Measurements from ENCODE around the gene MACROD1.

DNA sequence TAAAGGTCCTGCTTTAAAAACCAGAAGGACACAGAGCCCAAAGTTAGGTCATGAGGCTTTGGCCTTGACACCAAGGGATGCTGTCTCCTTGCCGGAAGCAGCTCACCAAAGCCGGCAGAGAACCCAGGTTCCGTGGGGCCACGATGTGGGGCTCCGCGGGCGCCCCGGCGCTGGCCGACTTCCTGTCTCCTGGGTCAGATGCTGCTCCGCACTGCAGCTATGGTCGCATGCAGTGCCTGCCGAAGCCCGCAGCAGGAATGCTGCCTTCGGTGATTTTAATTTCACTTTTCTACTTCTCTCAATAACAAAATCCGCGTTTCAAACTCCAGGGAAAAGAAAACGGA is 180.1 kb downstream of the MACROD1 start:
- TF ChIP-seq EP300 (IDR thresholded peaks at IDR 0.05; ENCODE audit: borderline replicate concordance) (no peak), FOXM1 (IDR thresholded peaks at IDR 0.05; ENCODE audit: borderline replicate concordance, low read depth) (no peak), NFIC (IDR thresholded peaks at IDR 0.05) (no peak)
- TF ChIP-seq, protein P1, sequence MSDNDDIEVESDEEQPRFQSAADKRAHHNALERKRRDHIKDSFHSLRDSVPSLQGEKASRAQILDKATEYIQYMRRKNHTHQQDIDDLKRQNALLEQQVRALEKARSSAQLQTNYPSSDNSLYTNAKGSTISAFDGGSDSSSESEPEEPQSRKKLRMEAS (IDR thresholded peaks at IDR 0.05): no peak

Measured in Ishikawa (cell line).